GM23338 (cell line): Measurements from ENCODE around the gene GPHA2. TPM values are rescaled to one million over a fixed set of nuclear protein-coding genes. Genes with fewer than 3 reads are reported as not detected.

Experiments
- ATAC-seq: fragments of 200-7000 bp; cut with Tn5 transposase; 3 replicates; pipeline ENCODE4 v1.9.1; 2020
- DNase-seq: peaks from one replicate; pipeline ENCODE4 v3.0.0-alpha.2; 2015; ENCODE audit warnings: low spot score
- H2AFZ ChIP-seq: fragments of 200-600 bp; sonication (generic); 2 replicates; pipeline ENCODE4 v1.8.0; 2016; ENCODE audit warnings: antibody characterized with exemption, mild to moderate bottlenecking, moderate library complexity
- H3F3A ChIP-seq: fragments of 200-600 bp; sonication (generic); replicated peaks from 2 replicates; pipeline ENCODE4 v1.8.0; 2017; ENCODE audit warnings: antibody characterized with exemption, mixed run types, low read depth
- H3K27ac ChIP-seq: fragments of 200-600 bp; sonication (generic); 2 replicates; pipeline ENCODE4 v1.6.1; 2016; ENCODE audit warnings: low read depth
- H3K27me3 ChIP-seq: fragments of 200-600 bp; sonication (generic); 2 replicates; pipeline ENCODE4 v1.8.0; 2016; ENCODE audit warnings: mild to moderate bottlenecking, mixed run types, moderate library complexity; ENCODE audit not compliant: insufficient read depth
- H3K36me3 ChIP-seq: fragments of 200-600 bp; sonication (generic); 2 replicates; pipeline ENCODE4 v1.8.0; 2016; ENCODE audit warnings: mild to moderate bottlenecking; ENCODE audit not compliant: insufficient read depth
- H3K4me1 ChIP-seq: fragments of 200-600 bp; sonication (generic); 2 replicates; pipeline ENCODE4 v1.8.0; 2016; ENCODE audit warnings: mild to moderate bottlenecking, moderate library complexity; ENCODE audit not compliant: insufficient read depth
- H3K4me2 ChIP-seq: fragments of 200-600 bp; sonication (generic); 2 replicates; pipeline ENCODE4 v1.7.1; 2017; ENCODE audit warnings: mixed run types
- H3K4me3 ChIP-seq: fragments of 200-600 bp; sonication (generic); 2 replicates; pipeline ENCODE4 v1.6.1; 2016; ENCODE audit warnings: mixed run types
- H3K79me2 ChIP-seq: fragments of 200-600 bp; sonication (generic); replicated peaks from 2 replicates; pipeline ENCODE4 v1.8.0; 2017; ENCODE audit warnings: mild to moderate bottlenecking; ENCODE audit not compliant: insufficient read depth
- H3K9me2 ChIP-seq: fragments of 200-600 bp; sonication (generic); 2 replicates; pipeline ENCODE4 v1.8.0; 2017; ENCODE audit not compliant: insufficient read depth
- H4K20me1 ChIP-seq: fragments of 200-600 bp; sonication (generic); replicated peaks from 2 replicates; pipeline ENCODE4 v1.8.0; 2017; ENCODE audit warnings: mild to moderate bottlenecking; ENCODE audit not compliant: insufficient read depth
- H3K27ac Mint-ChIP-seq: 2 replicates; pipeline ENCODE4 v1.8.0; 2020; ENCODE audit warnings: inconsistent platforms, mild to moderate bottlenecking, moderate library complexity, mixed read lengths
- H3K27me3 Mint-ChIP-seq: 3 replicates; pipeline ENCODE4 v1.8.0; 2022; ENCODE audit warnings: low read depth, mild to moderate bottlenecking, moderate library complexity, mixed read lengths, inconsistent platforms; ENCODE audit not compliant: insufficient read depth, poor library complexity
- H3K36me3 Mint-ChIP-seq: 3 replicates; pipeline ENCODE4 v1.8.0; 2021; ENCODE audit warnings: low read depth, mild to moderate bottlenecking, inconsistent platforms, moderate library complexity, mixed read lengths
- H3K4me1 Mint-ChIP-seq: 3 replicates; pipeline ENCODE4 v1.8.0; 2020; ENCODE audit warnings: mild to moderate bottlenecking, inconsistent platforms, mixed read lengths
- H3K4me3 Mint-ChIP-seq: 3 replicates; pipeline ENCODE4 v1.8.0; 2021; ENCODE audit warnings: moderate library complexity, mild to moderate bottlenecking, inconsistent platforms, mixed read lengths
- H3K9me3 Mint-ChIP-seq: 3 replicates; pipeline ENCODE4 v1.8.0; 2020; ENCODE audit warnings: moderate library complexity, mild to moderate bottlenecking, inconsistent platforms, mixed read lengths
- CTCF ChIP-seq, 2 experiments: fragments of 200-600 bp in 1 of 2; sonication (generic) in 1 of 2; conservative IDR thresholded peaks; 2 replicates each; pipeline versions ENCODE4 v1.5.1 to v1.6.1; 2016 to 2017; ENCODE audit warnings: antibody characterized with exemption in 2 of 2, low read depth in 2 of 2, mild to moderate bottlenecking in 2 of 2, moderate library complexity in 1 of 2
- ETS1 ChIP-seq: IDR thresholded peaks from 2 replicates; pipeline ENCODE4 v1.6.1; 2016; ENCODE audit warnings: antibody characterized with exemption
- EZH2 ChIP-seq: fragments of 200-600 bp; sonication (generic); IDR thresholded peaks from one replicate; pipeline ENCODE4 v1.8.0; 2017; ENCODE audit warnings: antibody characterized with exemption, mild to moderate bottlenecking, low read depth; ENCODE audit not compliant: unreplicated experiment
- EZH2phosphoT487 ChIP-seq: fragments of 200-600 bp; sonication (generic); IDR thresholded peaks from one replicate; pipeline ENCODE4 v1.8.1; 2018; ENCODE audit warnings: antibody characterized with exemption; ENCODE audit not compliant: unreplicated experiment
- JUNB ChIP-seq: IDR thresholded peaks from one replicate; pipeline ENCODE4 v1.6.1; 2016; ENCODE audit warnings: antibody characterized with exemption; ENCODE audit not compliant: unreplicated experiment
- NANOG ChIP-seq: IDR thresholded peaks from 2 replicates; pipeline ENCODE4 v1.6.1; 2016; ENCODE audit warnings: antibody characterized with exemption, borderline replicate concordance
- REST ChIP-seq: IDR thresholded peaks from one replicate; pipeline ENCODE4 v1.6.1; 2018; ENCODE audit warnings: antibody characterized with exemption; ENCODE audit not compliant: unreplicated experiment
- STAT1 ChIP-seq: IDR thresholded peaks from one replicate; pipeline ENCODE4 v1.6.1; 2016; ENCODE audit warnings: antibody characterized with exemption; ENCODE audit not compliant: unreplicated experiment
- ZNF114 ChIP-seq: fragments of 250-450 bp; sonication (Bioruptor Pico); IDR thresholded peaks from 2 replicates; pipeline ENCODE4 v1.5.0; 2020; ENCODE audit warnings: mild to moderate bottlenecking, moderate library complexity
- ZNF331 ChIP-seq: fragments of 250-450 bp; sonication (Bioruptor Pico); IDR thresholded peaks from 2 replicates; pipeline ENCODE4 v1.5.0; 2020; ENCODE audit warnings: low read depth, mild to moderate bottlenecking, moderate library complexity
- ZNF462 ChIP-seq: fragments of 250-450 bp; sonication (Bioruptor Pico); IDR thresholded peaks from 2 replicates; pipeline ENCODE4 v1.5.0; 2020; ENCODE audit warnings: mild to moderate bottlenecking, moderate library complexity
- polyA plus RNA-seq: library from polyadenylated mRNA; unstranded; fragments of >200 nt; fragmentation: Nextera tagmentation; extraction: Ambion mirVana; gene quantifications from 2 replicates; pipeline ENCODE4 v1.2.1, GENCODE V29; 2016
- total RNA-seq: library from RNA; depleted of rRNA; stranded (reverse); fragments of >200 nt; shearing (Covaris generic); gene quantifications from 2 replicates; pipeline ENCODE4 v1.2.3, GENCODE V29; 2014

GPHA2 gene
- total and polyA plus RNA-seq, 2 experiments from 2014 or later = 0.83 to 1.8 TPM

GRCh38 chr11:64930340-64930739 is 5.4 kb downstream of the GPHA2 start:
- H3K4me1 Mint-ChIP-seq = peaks cover 19% of the 10 kb centered on the region
- Histone ChIP-seq H4K20me1 (no peaks in the 10 kb centered on the region; the same call in 1 of the 2 replicates), H3F3A (no peaks in the 10 kb centered on the region), H3K4me3 (no peak overlapping the region), H3K4me2 (no peak overlapping the region), H2AFZ (no peak overlapping the region), H3K36me3 (no peaks in the 10 kb centered on the region), H3K27ac (no peak overlapping the region), H3K9me2 (no peaks in the 10 kb centered on the region), H3K27me3 (no peaks in the 10 kb centered on the region), H3K4me1 (no peaks in the 10 kb centered on the region), H3K79me2 (no peaks in the 10 kb centered on the region)
- H3K4me3 Mint-ChIP-seq = no peak overlapping the region
- ATAC-seq = no peak
- H3K36me3 Mint-ChIP-seq = no peaks in the 10 kb centered on the region
- peaks cover 9% of the 10 kb centered on the region for H3K27me3 Mint-ChIP-seq
- no peak overlapping the region for H3K27ac Mint-ChIP-seq
- no peak for TF ChIP-seq ZNF331 (CRISPR knock-in tag)
- no peak for TF ChIP-seq NANOG
- no peak for TF ChIP-seq EZH2phosphoT487
- TF ChIP-seq STAT1 = no peak
- TF ChIP-seq EZH2 = no peak
- no peak for TF ChIP-seq ETS1
- TF ChIP-seq ZNF462 (CRISPR knock-in tag) = no peak
- no peak for TF ChIP-seq CTCF (conservative IDR thresholded peaks at IDR 0.05; ENCODE audit: low read depth in 2 of 2)
- no peak for TF ChIP-seq REST
- TF ChIP-seq ZNF114 (CRISPR knock-in tag) = no peak
- no peak for TF ChIP-seq JUNB
- no peaks in the 10 kb centered on the region for H3K9me3 Mint-ChIP-seq
- DNase-seq = no peak
